ENCODE measurements around the gene MCTP1. TPM values are rescaled to one million over a fixed set of nuclear protein-coding genes. Genes with fewer than 3 reads are reported as not detected.

Gene MCTP1
- total RNA-seq, 2 donors from 2014 or later, result 3.3 to 5.0 TPM

DNA sequence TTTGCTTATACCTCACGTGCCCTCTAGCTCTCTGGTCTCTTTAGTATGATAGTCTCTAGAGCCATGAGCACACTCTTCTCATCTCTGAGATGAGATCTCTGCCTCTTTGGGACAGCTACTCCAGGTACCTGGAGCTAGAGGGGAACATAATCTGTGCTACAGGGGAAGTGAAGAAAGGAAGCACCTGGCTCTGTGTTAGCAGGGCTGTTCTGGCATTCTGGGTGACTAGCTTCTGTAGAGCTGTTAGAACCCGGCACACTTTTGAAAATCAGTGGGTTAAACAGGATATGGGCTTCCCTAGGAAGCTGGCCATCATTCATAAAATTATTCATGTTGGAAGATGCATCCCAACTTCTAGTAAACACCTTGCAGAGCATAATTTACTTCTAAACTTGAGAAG lies 224.8 kb downstream of the MCTP1 start:
- no peak for TF ChIP-seq POLR2A (IDR thresholded peaks at IDR 0.05)
- no peak for TF ChIP-seq POLR2AphosphoS5 (IDR thresholded peaks at IDR 0.05)
- TF ChIP-seq, protein P1, sequence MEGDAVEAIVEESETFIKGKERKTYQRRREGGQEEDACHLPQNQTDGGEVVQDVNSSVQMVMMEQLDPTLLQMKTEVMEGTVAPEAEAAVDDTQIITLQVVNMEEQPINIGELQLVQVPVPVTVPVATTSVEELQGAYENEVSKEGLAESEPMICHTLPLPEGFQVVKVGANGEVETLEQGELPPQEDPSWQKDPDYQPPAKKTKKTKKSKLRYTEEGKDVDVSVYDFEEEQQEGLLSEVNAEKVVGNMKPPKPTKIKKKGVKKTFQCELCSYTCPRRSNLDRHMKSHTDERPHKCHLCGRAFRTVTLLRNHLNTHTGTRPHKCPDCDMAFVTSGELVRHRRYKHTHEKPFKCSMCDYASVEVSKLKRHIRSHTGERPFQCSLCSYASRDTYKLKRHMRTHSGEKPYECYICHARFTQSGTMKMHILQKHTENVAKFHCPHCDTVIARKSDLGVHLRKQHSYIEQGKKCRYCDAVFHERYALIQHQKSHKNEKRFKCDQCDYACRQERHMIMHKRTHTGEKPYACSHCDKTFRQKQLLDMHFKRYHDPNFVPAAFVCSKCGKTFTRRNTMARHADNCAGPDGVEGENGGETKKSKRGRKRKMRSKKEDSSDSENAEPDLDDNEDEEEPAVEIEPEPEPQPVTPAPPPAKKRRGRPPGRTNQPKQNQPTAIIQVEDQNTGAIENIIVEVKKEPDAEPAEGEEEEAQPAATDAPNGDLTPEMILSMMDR (IDR thresholded peaks at IDR 0.05), result no peak
- Histone ChIP-seq H3K4me1 (replicated peaks) (no peaks in the 10 kb centered on the region), H3K27me3 (replicated peaks; ENCODE audit: insufficient read depth) (no peaks in the 10 kb centered on the region), H3K4me3 (no peak overlapping the region), H3K9me3 (no peaks in the 10 kb centered on the region), H3K27ac (no peak overlapping the region), H3K36me3 (no peaks in the 10 kb centered on the region)
- DNase-seq (ENCODE audit: low spot score), result no peak
- intact Hi-C loops (cut with DNase I), result no loop called here
- 38% methylated on average over 2 of the region's 2 CpGs for WGBS

DNA sequence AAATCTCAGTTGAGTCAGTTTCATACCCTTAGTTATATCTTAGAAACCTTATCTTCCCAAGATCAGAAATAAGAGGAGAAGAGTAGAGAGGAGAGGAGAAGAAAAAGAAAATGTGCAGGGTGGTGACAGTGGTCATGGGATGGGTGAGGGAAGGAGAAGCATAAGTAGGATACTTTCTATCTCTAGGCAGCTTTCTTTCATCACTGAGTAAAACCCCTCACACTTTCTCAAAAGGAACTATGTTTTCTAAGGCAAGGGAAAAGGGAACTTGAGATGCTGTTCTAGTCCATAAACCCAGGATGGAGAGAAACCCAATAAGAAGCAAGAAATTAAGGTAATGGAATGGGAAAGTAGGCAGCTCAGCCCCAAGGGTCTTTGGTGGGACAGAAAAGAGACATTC lies 225.3 kb downstream of the MCTP1 start:
- Histone ChIP-seq H3K4me1 (replicated peaks) (no peaks in the 10 kb centered on the region), H3K9me3 (no peaks in the 10 kb centered on the region), H3K27me3 (replicated peaks; ENCODE audit: insufficient read depth) (no peaks in the 10 kb centered on the region), H3K27ac (no peak overlapping the region), H3K4me3 (no peak overlapping the region), H3K36me3 (no peaks in the 10 kb centered on the region)
- DNase-seq (ENCODE audit: low spot score), result no peak
- intact Hi-C loops (cut with DNase I), result no loop called here
- TF ChIP-seq POLR2AphosphoS5 (IDR thresholded peaks at IDR 0.05) (no peak), POLR2A (IDR thresholded peaks at IDR 0.05) (no peak)
- TF ChIP-seq, protein P1 (IDR thresholded peaks at IDR 0.05), result no peak

DNA sequence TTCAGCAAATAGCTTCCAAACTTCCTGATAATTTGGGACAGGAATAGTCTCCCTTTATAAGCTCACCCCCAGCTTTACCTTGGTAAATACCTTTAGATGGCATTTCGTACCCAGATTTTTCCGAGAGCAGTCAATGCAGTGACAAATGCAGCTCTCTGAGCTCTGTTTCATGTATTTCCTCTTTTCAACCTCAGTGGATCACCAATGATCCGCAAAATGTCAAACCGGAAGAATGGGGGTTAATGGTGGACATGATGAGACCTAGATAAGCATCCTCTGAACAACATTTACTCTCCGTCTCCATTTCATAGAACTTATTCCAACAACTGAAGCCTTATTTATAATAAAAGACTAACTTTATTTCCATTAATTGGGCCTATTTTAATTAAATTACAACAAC lies 227.3 kb downstream of the MCTP1 start:
- Histone ChIP-seq H3K27me3 (replicated peaks; ENCODE audit: insufficient read depth) (no peaks in the 10 kb centered on the region), H3K36me3 (no peaks in the 10 kb centered on the region), H3K4me1 (replicated peaks) (no peaks in the 10 kb centered on the region), H3K4me3 (no peak overlapping the region), H3K27ac (no peak overlapping the region), H3K9me3 (no peaks in the 10 kb centered on the region)
- TF ChIP-seq, protein P1 (IDR thresholded peaks at IDR 0.05), result no peak
- TF ChIP-seq POLR2AphosphoS5 (IDR thresholded peaks at IDR 0.05) (no peak), POLR2A (IDR thresholded peaks at IDR 0.05) (no peak)
- 75% methylated on average over 5 of the region's 5 CpGs for WGBS
- DNase-seq (ENCODE audit: low spot score), result no peak
- intact Hi-C loops (cut with DNase I), result no loop called here

DNA sequence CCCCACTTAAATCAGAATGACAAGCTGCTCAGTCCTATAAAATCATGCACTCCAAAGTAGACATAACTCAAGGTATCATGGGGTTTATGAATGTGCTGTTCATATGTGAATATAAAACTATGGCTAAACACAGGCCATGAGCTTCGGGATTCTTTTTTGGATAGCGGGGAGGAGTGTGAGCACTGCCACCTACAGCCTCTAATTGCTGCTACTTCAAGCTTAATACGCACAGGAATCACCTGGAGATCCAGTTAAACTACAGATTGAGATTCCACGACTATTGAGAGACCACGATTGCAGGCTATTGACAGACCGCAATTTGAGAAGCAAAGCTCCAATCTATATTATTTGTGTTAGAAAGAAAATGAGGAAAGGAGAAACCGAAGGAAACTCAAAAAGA lies 231.6 kb downstream of the MCTP1 start:
- Histone ChIP-seq H3K9me3 (no peaks in the 10 kb centered on the region), H3K4me1 (replicated peaks) (no peaks in the 10 kb centered on the region), H3K36me3 (no peaks in the 10 kb centered on the region), H3K27ac (no peak overlapping the region), H3K4me3 (no peak overlapping the region), H3K27me3 (replicated peaks; ENCODE audit: insufficient read depth) (no peaks in the 10 kb centered on the region)
- TF ChIP-seq POLR2AphosphoS5 (IDR thresholded peaks at IDR 0.05) (no peak), POLR2A (IDR thresholded peaks at IDR 0.05) (no peak)
- TF ChIP-seq, protein P1 (IDR thresholded peaks at IDR 0.05), result no peak
- 90% methylated on average over 7 of the region's 7 CpGs for WGBS
- DNase-seq (ENCODE audit: low spot score), result no peak
- intact Hi-C loops (cut with DNase I), result no loop called here

DNA sequence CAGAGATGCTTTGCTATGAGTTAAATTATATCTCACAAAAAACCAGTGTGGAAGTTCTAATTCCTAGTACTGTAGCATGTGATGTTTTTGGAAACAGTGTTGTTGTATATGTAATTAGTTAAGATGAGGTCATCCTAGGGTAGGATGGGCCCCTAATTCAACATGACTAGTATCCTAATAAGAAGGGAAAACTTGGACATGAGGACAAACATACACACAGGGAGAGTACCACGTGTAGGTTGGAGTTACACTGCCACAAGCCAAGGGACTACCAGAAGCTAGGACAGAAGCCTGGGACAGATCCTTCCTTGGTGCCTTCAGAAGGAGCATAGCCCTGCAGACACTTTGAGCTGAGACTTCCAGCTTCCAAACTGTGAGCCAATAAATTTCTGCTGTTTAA lies 234.2 kb downstream of the MCTP1 start:
- H3K4me3 ChIP-seq, result no peak overlapping the region
- no peak for DNase-seq (ENCODE audit: low spot score)
- intact Hi-C loops (cut with DNase I), result no loop called here
- TF ChIP-seq, protein P1 (IDR thresholded peaks at IDR 0.05), result no peak
- TF ChIP-seq POLR2AphosphoS5 (IDR thresholded peaks at IDR 0.05) (no peak), POLR2A (IDR thresholded peaks at IDR 0.05) (no peak)
- H3K9me3 ChIP-seq, result no peaks in the 10 kb centered on the region
- H3K27ac ChIP-seq, result no peak overlapping the region
- H3K27me3 ChIP-seq (replicated peaks; ENCODE audit: insufficient read depth), result no peaks in the 10 kb centered on the region
- no peaks in the 10 kb centered on the region for H3K4me1 ChIP-seq (replicated peaks)
- no peaks in the 10 kb centered on the region for H3K36me3 ChIP-seq
- WGBS, result 45% methylated on average over 1 of the region's 1 CpG
